Measurements from ENCODE around the gene UBE2U.
"Not testable (repeated sequence)": the region's sequence is repeated elsewhere in the genome, so short reads cannot be mapped to it uniquely, and the experiment has no call there.

The UBE2U gene

GRCh38 chr1:64242895-64243756 lies 39.7 kb downstream of the UBE2U start:
- DNase-seq: no peak

GRCh38 chr1:64243757-64244080 lies 40.3 kb downstream of the UBE2U start:
- no peak for DNase-seq

GRCh38 chr1:64245495-64245894 lies 42.1 kb downstream of the UBE2U start:
- no peak for DNase-seq

GRCh38 chr1:64246294-64246917 lies 43.0 kb downstream of the UBE2U start:
- DNase-seq: no peak

GRCh38 chr1:64248065-64248464 lies 44.6 kb downstream of the UBE2U start:
- DNase-seq: no peak

- not testable (repeated sequence) for DNase-seq
Observed at GRCh38 chr1:64250472-64250871, 47.0 kb downstream of the UBE2U start.

- no peak for DNase-seq
Observed at GRCh38 chr1:64251971-64252370, 48.5 kb downstream of the UBE2U start.

- not testable (repeated sequence) for DNase-seq
Observed at GRCh38 chr1:64257233-64257632, 53.8 kb downstream of the UBE2U start.

- DNase-seq: not testable (repeated sequence)
Observed at GRCh38 chr1:64258444-64258843, 55.0 kb downstream of the UBE2U start.

GRCh38 chr1:64263335-64263734 lies 59.9 kb downstream of the UBE2U start:
- DNase-seq: no peak

GRCh38 chr1:64263856-64264255 lies 60.4 kb downstream of the UBE2U start:
- DNase-seq: no peak

- DNase-seq: no peak
Observed at GRCh38 chr1:64265141-64265540, 61.7 kb downstream of the UBE2U start.

- DNase-seq: no peak
Observed at GRCh38 chr1:64266991-64267390, 63.6 kb downstream of the UBE2U start.

- DNase-seq: peak; percentile 47
Observed at GRCh38 chr1:64268653-64269557, 65.5 kb downstream of the UBE2U start.

- no peak for DNase-seq
Observed at GRCh38 chr1:64269558-64269884, 66.1 kb downstream of the UBE2U start.

GRCh38 chr1:64280001-64280400 lies 76.6 kb downstream of the UBE2U start:
- no peak for DNase-seq

- no peak for DNase-seq
Observed at GRCh38 chr1:64282351-64282750, 78.9 kb downstream of the UBE2U start.

- DNase-seq: no peak
Observed at GRCh38 chr1:64287071-64287470, 83.6 kb downstream of the UBE2U start.

- DNase-seq: no peak
Observed at GRCh38 chr1:64290420-64290819, 87.0 kb downstream of the UBE2U start.

- no peak for DNase-seq
Observed at GRCh38 chr1:64291931-64292330, 88.5 kb downstream of the UBE2U start.

- no peak for DNase-seq
Observed at GRCh38 chr1:64292399-64292798, 89.0 kb downstream of the UBE2U start.

GRCh38 chr1:64293820-64294219 lies 90.4 kb downstream of the UBE2U start:
- DNase-seq: no peak

- DNase-seq: no peak
Observed at GRCh38 chr1:64295136-64295535, 91.7 kb downstream of the UBE2U start.

GRCh38 chr1:64295561-64295960 lies 92.1 kb downstream of the UBE2U start:
- DNase-seq: no peak

All from T-helper 9 cell (primary cell).